Testis (tissue), 2 donors: ENCODE measurements around the gene CD276.

ENCODE experiments used
- POLR2A ChIP-seq: fragments of 450-650 bp; IDR thresholded peaks from one replicate; pipeline ENCODE4 v1.6.1; 2017; ENCODE audit warnings: antibody characterized with exemption, mild to moderate bottlenecking, moderate library complexity
- TF ChIP-seq, protein P1 (sequence below), 3 experiments: fragments of 450-650 bp in 2 of 3; fragments of 200-600 bp in 1 of 3; sonication (generic) in 1 of 3; IDR thresholded peaks; one replicate each; pipeline ENCODE4 v1.5.1; 2016 to 2019; ENCODE audit warnings: antibody characterized with exemption in 3 of 3, mild to moderate bottlenecking in 2 of 3, moderate library complexity in 1 of 3

- TF ChIP-seq, protein P1, sequence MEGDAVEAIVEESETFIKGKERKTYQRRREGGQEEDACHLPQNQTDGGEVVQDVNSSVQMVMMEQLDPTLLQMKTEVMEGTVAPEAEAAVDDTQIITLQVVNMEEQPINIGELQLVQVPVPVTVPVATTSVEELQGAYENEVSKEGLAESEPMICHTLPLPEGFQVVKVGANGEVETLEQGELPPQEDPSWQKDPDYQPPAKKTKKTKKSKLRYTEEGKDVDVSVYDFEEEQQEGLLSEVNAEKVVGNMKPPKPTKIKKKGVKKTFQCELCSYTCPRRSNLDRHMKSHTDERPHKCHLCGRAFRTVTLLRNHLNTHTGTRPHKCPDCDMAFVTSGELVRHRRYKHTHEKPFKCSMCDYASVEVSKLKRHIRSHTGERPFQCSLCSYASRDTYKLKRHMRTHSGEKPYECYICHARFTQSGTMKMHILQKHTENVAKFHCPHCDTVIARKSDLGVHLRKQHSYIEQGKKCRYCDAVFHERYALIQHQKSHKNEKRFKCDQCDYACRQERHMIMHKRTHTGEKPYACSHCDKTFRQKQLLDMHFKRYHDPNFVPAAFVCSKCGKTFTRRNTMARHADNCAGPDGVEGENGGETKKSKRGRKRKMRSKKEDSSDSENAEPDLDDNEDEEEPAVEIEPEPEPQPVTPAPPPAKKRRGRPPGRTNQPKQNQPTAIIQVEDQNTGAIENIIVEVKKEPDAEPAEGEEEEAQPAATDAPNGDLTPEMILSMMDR (IDR thresholded peaks at IDR 0.05): no peak
- no peak for TF ChIP-seq POLR2A
These were observed 68.0 kb downstream of the CD276 start for GRCh38 chr15:73751899-73752805.
